Measurements from ENCODE around the gene RBMS2.

DNA sequence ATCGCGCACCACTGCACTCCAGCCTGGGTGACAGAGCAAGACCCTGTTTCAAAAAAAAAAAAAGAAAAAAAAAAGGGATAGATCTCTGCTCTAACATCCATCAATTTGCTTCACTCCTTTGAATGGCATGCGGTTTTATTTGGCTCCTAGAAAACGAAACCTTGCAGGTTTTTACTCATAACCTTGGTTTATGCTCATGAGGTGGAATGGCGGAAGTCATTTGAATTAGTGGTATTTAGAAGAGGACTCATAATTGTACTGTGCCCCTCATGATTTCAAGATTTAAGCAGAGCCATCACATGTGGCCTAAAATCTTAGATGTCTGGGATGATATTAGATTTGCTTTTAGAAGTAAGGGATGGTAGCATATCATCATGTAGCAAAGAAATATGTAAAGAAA, 29.4 kb downstream of the RBMS2 start:
- TF ChIP-seq, protein P1, sequence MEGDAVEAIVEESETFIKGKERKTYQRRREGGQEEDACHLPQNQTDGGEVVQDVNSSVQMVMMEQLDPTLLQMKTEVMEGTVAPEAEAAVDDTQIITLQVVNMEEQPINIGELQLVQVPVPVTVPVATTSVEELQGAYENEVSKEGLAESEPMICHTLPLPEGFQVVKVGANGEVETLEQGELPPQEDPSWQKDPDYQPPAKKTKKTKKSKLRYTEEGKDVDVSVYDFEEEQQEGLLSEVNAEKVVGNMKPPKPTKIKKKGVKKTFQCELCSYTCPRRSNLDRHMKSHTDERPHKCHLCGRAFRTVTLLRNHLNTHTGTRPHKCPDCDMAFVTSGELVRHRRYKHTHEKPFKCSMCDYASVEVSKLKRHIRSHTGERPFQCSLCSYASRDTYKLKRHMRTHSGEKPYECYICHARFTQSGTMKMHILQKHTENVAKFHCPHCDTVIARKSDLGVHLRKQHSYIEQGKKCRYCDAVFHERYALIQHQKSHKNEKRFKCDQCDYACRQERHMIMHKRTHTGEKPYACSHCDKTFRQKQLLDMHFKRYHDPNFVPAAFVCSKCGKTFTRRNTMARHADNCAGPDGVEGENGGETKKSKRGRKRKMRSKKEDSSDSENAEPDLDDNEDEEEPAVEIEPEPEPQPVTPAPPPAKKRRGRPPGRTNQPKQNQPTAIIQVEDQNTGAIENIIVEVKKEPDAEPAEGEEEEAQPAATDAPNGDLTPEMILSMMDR (IDR thresholded peaks at IDR 0.05) = no peak
- no peak for TF ChIP-seq ZFX (IDR thresholded peaks at IDR 0.05; ENCODE audit: borderline replicate concordance)
